ENCODE data around the gene ANKRD13A.

Gene ANKRD13A

DNA sequence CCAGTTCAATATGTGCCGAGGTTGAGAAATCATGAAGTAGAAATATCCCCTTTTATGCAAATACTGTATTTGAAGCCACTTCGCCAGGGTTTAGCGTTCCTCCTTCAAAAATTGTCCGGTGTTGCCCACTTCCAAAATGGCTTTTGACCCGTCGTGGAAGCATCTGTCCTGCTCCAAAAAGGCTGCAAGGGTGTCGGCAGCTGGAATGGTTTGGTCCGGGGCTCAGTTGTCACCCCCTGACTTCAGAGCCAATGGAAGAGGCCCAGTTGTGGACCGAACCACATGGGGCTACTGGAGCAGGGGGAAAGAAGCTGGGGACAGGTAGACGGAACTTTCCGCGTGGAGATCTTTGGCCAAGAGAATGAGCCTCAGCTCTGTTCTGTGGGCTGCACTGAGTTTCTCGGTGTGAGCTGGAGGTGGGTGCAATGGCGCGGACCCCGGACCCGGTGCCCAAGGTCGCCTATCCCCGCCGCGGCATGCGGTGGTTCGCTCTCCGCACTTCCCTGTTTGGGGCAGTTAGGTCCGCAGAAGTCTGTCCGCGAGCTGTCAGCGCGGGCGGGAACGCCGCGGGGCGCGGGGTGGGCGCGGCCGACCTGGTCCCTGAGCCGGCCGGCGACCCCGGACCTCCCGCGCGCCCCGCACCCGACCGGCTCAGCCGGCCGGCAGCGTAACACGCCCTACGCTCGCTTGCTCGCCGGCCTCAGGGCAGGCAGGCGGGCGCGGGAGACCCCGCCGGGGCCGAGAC, at the start of gene ANKRD13A:
TSS of gene ANKRD13A (plus strand) at position 527 of the 745 bp plus-strand sequence. CDS start 259 bp downstream, outside the sequence.
- peak; percentile 73 to 83 (median 78) for DNase-seq (ENCODE audit: low read depth in 3 of 3)

DNA sequence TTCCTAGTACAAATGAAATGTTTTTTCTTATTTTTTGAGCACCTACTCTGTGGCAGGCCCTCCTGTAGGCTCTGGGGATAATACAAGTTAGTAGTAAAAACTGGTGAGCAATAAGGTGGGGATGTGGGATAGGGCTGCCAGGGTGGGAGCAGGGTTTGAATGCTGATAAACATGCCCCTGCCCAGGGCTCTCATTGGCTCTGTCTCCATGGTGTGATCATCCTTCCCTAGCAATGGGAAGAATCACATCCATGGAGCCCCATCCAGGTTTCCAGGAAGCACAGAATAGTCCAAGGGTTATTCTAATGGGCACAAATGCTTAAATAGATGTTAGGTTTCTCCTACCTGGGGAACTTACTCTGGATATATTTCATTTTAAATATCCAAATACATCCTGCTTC, 48.6 kb upstream of the ANKRD13A start:
- no peak for DNase-seq (ENCODE audit: low read depth in 3 of 3)

DNA sequence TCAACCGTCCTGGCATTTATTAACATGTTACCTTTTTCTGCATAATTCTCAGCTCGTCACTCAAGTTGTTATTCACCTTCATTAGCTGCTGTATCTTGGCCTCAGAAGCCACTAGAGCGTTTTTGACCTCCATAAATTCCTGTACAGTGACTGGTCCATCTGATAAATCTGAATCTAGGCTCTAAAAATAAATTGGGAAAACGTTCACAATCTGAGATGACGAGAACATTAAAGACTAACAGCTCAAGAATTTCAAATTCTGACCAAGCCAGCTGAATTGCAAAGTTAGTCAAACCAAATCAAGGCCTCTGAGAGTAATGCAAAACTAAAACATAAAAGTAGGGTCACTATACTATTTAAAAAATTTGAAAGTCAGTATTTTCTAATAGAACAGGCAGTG, 48.1 kb upstream of the ANKRD13A start:
- DNase-seq (ENCODE audit: low read depth in 3 of 3), result no peak

DNA sequence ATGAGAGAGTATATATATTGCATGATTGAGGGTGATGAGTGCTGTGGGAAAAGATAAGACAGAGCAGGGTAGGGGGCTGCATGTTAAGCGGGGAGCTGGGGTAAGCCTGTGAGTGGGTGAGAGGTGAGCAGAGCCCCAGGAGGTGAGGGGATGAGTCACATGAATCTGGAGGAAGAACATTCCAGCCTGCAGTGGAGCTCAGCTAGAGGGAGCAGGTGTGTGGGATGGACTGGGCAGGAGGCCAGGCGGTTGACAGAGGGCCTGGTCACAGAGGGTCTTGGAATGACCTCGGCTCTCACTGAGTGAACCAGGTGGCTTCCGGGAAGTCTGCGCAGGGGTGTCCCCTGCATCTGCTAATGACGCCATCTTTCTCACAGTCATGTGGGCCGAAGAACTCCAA, 47.5 kb upstream of the ANKRD13A start:
- DNase-seq (ENCODE audit: low read depth in 3 of 3), result no peak

DNA sequence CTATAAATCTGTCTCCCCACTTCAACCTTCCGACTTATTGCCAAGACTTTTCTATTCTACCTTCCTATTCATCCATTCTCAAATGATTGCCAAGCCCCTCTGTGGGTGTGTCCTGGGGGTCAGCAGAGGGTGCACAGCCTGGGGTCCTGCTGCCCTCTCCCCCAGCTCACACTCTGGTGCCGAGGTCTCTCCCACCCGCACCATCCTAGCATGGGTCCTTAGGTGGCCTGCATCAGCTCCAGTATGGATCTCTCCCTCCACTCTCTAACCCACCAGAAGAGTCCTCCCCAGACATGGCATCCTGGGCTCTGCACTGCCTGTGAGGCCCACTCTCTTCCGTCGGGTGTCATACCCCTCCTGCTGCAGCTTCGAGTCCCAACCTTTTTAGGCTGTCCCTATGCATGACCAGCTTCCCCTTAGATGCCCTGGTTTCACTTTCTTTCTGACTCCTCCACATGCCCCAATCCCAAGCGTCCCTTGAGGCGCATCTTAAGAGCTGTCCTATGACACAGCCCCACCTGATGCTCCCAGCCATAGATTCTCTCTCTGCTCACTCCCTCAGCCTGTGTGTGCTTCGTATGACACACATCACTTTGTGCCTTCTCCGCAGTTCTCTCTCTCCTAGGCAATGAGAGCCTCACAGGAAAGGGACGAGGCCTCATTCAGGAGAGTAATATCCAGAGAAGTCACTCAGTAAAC, 46.9 kb upstream of the ANKRD13A start:
- DNase-seq (ENCODE audit: low read depth in 3 of 3), result no peak

DNA sequence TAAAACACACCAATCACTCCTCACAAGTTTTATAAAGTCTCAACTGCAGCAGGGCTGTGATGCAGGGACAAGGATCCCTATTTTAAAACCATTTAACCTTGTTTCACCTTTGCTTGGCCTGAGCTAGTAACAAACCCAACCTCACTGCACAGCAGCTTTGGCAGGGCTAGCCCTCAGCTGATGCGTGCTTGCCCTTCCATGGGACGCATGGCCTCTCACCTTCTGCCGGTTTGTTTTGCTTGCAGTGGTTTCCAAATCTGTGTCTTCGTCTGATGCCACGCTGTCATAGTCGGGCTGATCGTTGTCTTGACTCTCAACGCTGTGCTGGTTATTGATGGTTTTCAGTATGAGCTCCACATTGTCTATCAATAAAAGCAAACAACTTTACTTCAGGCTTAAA, 46.4 kb upstream of the ANKRD13A start:
- DNase-seq (ENCODE audit: low read depth in 3 of 3), result no peak

DNA sequence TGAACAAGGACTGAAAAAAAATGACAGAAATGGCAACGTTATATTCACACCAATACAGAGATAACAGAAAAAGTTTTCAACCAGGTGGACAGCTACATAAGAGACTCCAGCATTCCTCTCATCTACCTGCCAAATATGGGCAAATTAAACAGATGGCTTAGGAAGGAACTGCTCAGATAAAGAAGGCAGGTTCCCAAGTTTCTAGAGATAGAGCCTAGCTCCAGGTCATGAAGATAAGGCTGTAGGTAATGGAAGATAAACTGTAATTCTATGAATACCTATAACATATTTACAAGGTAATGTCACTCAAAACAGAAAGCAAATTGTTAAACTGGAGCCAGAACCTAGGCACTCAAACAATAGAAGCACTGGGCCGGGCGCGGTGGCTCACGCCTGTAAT, 45.6 kb upstream of the ANKRD13A start:
- no peak for DNase-seq (ENCODE audit: low read depth in 3 of 3)

DNA sequence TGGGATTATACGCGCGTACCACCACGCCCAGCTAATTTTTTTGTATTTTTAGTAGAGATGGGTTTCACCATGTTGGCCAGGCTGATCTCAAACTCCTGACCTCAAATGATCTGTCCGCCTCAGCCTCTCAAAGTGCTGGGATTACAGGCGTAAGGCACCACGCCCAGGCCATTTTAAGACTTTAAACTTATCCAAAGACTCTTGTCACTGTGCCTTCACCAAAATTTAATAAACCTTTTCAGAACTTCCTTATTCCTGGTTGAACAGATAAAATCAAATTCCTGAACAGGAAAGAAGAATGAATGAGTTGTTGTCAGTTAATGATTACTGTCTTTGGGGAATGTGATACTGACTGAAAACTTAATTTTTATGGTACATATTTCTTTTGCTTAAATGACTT, 40.9 kb upstream of the ANKRD13A start:
- DNase-seq (ENCODE audit: low read depth in 3 of 3), result no peak

DNA sequence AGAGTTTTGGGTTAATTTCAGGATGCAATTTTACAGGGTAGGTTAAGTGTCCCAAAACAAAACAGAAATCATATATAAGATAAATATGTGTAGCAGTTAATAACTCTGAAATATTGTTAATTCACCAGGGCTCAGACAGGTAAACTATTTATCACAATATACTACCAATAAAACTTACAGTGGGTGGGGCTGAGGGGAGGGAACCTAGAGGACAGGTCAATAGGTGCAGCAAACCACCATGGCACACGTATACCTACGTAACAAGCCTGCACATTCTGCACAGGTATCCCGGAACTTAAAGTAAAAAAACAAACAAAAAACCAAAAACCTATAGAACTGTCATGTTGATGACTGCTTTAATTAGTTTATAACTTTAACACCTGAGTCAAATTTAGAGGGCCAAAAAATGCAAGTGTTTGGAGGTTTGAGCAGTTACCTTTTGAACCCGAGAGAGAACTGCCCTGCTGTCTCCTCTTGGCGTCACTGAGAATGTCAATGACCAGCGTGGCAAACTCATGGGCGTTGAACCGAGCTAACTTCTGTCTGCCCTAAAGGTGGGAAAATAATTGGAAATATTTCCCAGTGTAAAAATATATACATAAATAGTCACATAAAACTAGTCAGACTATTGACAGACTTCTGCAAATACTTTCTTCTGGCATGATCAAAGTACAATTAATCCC, 39.7 kb upstream of the ANKRD13A start:
- DNase-seq (ENCODE audit: low read depth in 3 of 3), result no peak

DNA sequence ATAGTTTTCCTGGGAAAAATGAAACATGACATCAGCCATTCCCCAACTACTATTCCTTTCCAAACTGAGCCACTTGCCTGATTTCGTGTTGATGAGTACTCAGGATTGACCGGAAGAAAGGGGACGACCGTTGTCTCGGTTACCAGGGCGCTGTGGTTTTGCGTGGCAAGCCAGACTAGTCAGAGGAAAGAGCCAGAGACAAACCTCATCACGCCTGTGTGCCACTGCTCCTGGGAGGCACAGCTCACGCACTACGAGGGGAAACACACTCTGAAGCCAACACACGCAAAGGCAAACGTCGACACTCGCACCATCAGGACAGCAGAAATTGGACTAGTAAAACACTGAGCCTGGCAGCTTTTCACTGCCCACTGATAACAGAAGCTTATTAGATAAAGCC, 38.0 kb upstream of the ANKRD13A start:
- DNase-seq (ENCODE audit: low read depth in 3 of 3), result no peak

DNA sequence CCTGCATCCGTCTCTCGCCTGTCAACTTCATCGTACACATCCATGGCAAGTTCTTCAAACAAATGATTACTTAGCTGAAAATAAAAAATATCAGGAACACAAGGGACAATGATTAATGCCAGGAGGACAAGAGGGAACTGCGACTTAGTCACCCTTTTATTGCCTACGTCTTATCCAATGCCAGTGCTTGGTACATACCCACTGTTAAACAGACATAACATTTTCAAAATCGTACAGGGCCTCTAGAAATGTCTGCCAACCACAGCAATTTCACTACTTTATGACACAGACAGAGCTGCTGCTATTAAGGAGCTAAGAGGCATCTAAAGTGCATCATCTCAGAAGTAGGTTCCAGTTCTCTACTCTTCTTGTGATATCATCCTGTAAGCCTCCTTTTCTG, 37.6 kb upstream of the ANKRD13A start:
- DNase-seq (ENCODE audit: low read depth in 3 of 3), result no peak

DNA sequence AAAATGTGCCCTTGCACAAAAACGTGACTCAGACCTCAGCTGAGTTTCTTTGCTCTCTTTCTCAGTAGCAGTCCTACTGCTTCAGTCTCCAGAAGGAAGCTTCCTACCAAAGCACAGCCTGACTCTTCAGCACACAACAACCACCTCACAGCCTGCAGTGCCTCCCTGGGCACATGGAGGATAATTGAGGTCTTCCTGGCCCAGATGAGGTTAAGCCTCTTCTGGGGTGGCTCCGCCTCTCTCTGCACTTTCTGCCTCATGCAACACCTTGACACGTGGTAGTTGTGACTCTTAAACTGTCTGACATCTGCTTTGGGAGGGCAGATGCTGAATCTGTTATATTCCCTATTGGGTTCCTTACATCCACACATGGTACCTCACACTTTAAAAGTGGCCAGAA, 36.8 kb upstream of the ANKRD13A start:
- no peak for DNase-seq (ENCODE audit: low read depth in 3 of 3)

DNA sequence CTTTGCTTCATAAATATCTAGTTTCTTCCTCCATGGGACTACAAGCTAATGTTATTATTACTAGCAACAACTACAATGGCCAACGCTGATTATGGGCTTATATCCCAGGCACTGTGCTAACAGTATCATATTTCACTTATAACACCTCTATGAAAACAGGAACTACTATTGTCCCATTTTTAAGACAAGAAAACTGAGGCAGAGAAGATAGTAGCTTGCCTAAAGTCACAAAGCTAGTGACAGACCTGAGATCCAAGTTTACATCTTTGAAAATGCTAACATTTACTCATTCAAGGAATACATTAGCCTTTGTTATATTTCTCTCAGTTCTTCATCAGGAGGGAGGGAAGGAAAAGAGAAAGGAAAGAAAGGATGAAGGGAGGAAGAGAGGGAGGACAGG, 35.9 kb upstream of the ANKRD13A start:
- DNase-seq (ENCODE audit: low read depth in 3 of 3), result no peak

DNA sequence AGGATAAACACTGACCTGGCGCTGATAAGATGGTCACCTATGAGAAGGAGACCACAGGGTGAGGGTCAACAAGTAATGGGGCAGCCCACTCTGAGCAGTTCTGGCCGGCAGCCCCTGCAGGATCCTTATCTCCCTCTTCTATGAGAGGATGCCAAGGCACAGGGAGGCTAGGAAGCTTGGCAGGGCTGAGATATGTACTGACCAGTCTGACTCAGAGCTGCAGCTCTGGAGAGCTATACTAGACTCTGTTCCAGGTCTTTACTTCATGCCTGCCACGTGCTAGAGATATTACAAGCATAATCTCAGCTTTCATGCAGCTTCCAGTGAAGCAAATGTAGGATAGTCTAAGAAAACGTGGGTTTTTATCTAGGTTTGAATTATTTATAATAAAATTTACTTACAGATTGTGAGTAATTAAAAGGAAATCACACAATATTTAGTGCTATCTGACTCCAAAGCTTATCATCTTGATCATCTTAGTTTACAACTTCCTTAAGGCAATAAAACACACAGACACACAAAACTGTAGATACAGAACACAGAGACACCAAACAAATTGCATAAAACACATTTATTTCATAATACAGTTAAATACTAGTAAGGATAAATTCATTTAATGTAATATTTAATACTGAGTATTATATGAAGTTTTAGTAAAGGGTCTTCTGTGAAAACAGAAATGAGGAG, 35.3 kb upstream of the ANKRD13A start:
- no peak for DNase-seq (ENCODE audit: low read depth in 3 of 3)

DNA sequence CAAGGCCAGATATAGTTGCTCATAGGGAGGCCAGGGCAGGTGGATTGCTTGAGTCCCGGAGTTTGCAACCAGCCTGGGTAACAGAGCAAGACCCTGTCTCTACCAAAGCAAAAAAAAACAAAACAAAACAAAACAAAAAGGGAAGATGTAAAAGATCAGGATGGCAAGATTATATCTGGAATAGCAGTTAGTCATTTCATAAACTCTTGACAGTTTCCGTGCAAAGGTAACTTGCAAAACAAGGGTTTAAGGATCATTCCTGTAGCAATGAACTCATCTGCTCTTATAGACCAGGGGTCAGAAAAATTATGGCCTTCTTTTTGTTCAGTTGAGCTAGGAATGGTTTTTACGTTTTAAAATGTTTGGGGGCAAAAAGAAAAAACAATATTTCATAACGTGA, 32.7 kb upstream of the ANKRD13A start:
- no peak for DNase-seq (ENCODE audit: low read depth in 3 of 3)

DNA sequence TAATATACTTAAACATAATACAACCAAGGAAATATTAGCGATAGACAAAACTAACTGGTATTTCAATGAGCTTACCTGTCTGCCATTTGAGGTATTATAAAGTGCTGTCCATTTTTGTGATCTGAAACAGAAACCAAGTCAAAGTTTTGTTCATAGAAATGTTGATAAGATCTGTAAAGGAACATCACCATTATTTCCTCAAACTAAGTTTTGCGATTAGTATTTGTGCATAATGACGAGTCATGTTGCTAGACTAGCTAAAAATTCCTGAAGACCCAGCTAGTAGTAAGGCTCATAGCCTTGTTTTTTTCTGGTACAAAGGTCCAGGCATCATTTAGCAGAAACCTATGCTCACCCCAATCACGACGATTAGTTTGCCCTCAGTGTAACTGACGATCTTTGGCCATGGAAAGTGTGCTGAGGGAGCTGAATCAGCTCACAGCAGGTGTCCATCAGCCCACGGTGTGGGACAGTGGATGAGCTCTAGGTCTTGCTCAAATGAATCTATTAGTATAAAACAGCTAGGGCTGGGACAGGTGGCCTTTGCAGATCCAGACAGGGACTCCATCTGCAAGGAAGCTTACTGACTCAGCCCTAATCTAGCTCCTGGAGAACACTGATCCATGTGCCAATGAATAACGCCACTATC, 31.7 kb upstream of the ANKRD13A start:
- DNase-seq (ENCODE audit: low read depth in 3 of 3), result no peak

DNA sequence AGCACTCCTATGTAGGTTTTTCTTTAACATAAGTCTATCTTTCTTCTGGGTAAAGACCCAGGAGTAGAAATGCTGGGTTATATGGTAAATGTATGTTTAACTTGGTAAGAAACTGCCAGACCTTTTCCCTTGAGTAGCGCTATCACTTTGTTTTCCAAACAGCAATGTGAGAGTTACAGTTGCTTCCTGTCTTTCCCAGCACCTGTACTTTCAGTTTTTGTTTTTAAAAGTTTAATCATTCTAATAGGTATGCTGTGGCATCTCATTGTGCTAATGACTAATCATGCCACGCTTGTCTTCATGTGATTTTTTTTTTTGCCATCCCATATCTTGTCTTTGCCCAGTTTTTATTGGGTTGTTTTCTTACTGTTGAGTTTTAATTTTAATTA, 31.2 kb upstream of the ANKRD13A start:
- no peak for DNase-seq (ENCODE audit: low read depth in 3 of 3)

DNA sequence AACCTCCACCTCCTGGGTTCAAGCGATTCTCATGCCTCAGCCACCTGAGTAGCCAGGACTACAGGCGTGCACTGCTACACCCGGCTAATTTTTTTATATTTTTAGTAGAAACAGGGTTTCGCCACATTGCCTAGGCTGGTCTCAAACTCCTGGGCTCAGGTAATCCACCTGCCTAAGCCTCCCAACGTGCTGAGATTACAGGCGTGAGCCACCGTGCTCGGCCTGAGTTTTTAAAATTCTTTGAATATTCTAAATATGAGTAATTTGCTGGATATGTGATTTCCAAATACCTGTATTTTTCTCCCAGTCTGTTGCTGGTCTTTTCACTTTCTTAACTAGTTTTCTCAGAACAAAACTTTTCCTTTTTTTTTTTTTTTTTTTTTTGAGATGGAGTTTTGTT, 30.4 kb upstream of the ANKRD13A start:
- DNase-seq (ENCODE audit: low read depth in 3 of 3), result no peak

DNA sequence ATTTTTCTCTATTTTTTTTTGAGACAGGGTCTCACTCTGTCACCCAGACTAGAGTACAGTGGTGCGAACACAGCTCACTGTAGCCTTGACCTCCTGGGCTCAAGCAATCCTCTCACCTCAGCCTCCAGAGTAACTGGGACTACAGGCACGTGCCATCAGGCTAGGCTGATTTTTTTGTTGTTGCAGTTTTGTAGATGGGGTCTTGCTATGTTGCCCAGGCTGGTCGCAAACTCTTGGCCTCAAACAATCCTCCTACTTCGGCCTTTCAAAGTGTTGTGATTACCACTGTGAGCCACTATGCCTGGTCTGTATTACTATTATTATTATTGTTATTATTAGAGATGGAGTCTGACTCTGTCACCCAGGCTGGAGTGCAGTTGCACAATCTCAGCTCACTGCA, 26.4 kb upstream of the ANKRD13A start:
- no peak for DNase-seq (ENCODE audit: low read depth in 3 of 3)

DNA sequence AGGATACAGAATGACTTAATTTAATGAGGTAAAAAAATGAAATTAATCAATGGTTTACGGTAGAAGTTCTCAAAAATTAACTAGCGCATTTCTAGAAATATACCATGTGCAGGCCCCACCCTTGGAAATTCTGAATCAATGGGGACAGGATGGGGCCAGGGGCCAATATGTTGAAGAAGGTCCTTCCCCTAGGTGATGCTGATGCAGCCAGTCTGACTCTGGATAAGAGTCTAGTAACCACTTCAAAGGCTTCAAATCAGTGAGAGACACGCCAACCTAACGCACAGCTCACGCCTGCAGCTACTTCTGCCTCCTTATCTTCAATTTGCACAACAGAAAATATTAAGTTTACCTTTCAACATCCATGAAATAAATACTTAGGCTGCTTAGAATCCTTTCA, 17.9 kb upstream of the ANKRD13A start:
- DNase-seq (ENCODE audit: low read depth in 3 of 3), result peak; percentile 31 to 63 (median 61)

DNA sequence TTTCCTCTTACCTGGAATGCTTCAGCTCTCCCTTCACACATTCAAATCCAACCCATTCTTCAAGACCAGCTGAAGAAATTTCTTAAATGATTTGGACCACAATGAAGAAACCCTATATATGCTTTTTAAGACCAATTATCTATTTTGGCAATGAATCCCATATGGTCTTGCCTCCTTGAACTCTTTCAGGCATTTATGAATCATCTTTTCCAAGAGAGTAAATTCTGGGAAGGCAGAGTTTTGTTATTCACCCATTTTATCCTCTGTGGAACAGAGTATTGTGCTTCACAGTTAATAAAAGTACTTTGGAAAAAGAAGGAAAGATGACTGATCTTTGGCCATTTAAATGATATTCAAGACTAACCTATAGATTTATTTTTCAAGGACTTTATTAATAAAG, 17.0 kb upstream of the ANKRD13A start:
- no peak for DNase-seq (ENCODE audit: low read depth in 3 of 3)

Measured in stimulated activated CD4-positive, alpha-beta T cell treated with anti-CD3 and anti-CD28 coated beads, TNF-alpha, amount 100 ng/mL, for 24 hours (primary cell).